ENCODE results near the gene LRRN1.

The LRRN1 gene

GRCh38 chr3:3799173-3800079 is at the start of gene LRRN1:
TSS of gene LRRN1 (plus strand) at chr3:3799431. CDS start at chr3:3844642, 45,211 bp downstream.
- in situ Hi-C loops (cut with MboI; ENCODE audit: low sequenced_read_pairs) = no loop called here

DNA sequence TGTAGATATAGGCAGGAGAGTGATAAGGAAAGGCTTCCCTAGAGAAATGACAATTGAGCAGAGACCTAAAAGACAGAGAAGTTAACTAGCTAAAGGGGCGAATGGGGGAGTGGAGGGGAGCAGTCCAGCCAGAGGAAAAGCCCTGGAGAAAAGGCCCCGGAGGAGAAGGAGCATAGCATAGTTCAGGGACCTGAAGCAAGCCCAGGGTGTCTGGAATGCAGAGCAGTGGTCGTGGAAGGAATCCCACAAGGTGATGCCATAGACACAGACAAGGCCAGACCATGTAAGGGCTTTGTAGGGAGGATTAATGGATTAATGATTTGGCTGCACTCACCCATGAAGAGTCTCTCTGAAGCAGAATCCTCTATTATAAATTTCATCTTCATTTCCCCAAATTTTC is 45.8 kb upstream of the LRRN1 start:
- in situ Hi-C loops (cut with MboI; ENCODE audit: low sequenced_read_pairs) = no loop called here

- in situ Hi-C loops (cut with MboI; ENCODE audit: low sequenced_read_pairs) = no loop called here
Observed at GRCh38 chr3:3765661-3766060, 33.6 kb upstream of the LRRN1 start.

- in situ Hi-C loops (cut with MboI; ENCODE audit: low sequenced_read_pairs) = no loop called here
Observed at GRCh38 chr3:3766140-3766539, 33.1 kb upstream of the LRRN1 start.

DNA sequence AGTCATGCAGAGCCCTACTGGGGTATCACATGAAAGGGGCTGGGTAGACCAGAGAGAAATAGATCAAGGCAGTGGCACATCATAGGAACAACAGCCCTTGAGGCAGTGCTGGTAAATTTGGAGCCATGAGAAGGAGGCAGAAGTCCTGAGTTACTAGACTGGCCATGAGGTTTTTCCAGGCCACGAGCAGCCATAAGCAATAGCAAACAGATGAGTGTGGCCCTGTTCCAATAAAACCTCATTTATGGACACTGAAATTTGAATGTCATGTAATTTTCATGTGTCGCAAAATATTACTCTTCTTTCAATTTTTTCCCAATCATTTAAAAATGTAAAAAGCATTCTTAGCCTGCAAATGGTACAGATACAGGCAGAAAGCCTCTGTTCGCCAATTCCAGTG is 28.1 kb upstream of the LRRN1 start:
- in situ Hi-C loops (cut with MboI; ENCODE audit: low sequenced_read_pairs) = no loop called here

DNA sequence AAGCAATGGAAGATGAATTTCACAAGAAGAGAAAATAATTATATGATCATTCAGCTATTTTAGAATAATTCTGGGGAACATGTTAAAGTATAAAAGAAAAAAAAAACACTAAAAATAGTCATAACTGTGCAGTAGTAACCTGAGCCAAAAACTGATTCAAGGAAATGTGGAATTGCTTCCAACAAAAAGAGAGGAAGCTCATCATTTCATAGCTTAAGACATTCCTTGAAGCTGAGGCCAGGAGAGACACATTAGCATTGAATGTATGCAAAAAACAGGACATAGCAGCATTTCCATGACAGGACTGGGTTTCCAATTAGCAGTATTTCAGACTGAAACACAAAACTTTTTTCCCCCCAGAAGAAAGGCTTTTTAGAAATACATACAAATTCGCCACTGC is 27.7 kb upstream of the LRRN1 start:
- in situ Hi-C loops (cut with MboI; ENCODE audit: low sequenced_read_pairs) = no loop called here

- in situ Hi-C loops (cut with MboI; ENCODE audit: low sequenced_read_pairs) = no loop called here
Observed at GRCh38 chr3:3772338-3772737, 26.9 kb upstream of the LRRN1 start.

DNA sequence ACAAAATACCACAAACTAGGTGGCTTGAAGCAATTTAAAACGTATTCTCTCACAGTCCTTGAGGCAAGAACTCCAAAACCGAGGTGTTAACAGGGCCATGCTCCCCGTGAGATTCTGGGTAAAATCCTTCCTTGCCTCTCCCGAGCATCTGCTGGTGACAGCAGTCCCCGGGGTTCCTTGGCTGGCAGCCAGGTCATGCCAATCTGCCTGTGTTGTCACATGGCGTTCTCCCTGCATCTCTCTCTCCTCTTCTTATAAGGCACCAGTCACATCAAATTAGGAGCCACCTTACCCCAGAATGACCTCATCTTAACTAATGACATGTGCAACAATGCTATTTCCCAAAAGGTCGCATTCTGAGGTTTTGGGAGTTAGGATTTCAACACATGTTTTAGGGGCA is 26.3 kb upstream of the LRRN1 start:
- in situ Hi-C loops (cut with MboI; ENCODE audit: low sequenced_read_pairs) = no loop called here

DNA sequence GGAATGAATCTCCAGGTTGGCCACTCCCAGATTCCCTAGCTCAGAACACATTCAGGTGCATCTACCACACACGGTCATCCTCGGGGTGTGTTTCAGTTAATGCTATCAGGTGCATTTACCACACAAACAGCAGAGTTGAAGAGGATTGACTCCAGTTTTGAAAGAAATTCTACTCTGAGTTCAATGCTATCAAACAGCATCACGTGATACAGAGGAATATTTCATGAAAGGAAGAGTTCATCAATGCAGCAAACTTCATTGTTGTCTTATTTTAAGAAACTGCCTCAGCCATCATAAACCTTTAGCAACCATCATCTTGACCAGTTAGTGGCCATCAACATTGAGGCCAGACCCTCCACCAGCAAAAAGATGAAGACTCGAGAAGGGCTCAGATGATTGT is 22.6 kb upstream of the LRRN1 start:
- in situ Hi-C loops (cut with MboI; ENCODE audit: low sequenced_read_pairs) = no loop called here

DNA sequence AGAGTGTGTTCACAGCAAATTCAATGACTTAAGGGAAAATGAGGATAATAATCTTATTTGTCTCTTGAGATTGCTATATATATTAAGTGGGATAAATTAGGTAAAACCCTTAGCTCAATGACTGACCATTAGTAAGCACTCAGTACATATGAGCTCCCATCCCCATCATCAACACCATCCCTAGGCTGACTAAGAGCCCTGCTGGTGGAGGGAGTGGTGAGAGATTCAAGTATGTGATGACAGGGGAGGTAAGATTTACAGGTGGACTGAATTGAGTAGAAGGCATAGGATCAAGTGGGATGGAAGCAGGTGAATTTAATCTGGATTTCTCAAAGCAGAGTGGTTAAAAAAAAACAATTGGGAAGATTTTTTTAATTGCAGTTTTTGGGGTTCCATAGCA is 21.0 kb upstream of the LRRN1 start:
- in situ Hi-C loops (cut with MboI; ENCODE audit: low sequenced_read_pairs) = no loop called here

DNA sequence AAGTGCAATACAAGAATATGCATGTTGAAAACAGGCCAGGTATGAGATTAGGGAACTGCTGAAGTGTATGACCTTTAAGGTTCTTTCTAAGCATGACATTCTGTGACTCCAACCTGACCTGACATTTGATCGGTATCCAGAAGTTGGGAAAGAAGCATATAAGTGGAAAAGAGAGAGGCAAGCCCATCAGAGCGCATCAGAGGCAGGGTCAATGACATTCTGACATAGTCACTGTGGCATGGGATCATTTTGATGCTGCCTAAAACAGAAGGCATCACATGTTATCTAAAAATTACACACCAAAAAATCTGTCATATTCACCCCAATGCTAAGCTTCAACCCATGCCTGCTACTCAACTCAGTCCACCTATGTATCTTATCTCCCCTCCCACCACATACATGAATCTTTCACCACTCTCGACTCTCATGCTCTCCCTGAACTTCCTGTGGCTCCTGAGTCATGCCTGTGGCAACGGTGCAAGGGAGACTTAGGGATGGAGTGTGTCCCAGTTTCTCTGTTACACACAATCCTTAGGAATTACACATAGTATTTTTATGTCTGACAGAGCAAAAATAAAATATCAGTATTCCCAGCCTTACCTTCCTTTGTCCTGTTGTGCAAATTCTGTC is 20.5 kb upstream of the LRRN1 start:
- in situ Hi-C loops (cut with MboI; ENCODE audit: low sequenced_read_pairs) = no loop called here

DNA sequence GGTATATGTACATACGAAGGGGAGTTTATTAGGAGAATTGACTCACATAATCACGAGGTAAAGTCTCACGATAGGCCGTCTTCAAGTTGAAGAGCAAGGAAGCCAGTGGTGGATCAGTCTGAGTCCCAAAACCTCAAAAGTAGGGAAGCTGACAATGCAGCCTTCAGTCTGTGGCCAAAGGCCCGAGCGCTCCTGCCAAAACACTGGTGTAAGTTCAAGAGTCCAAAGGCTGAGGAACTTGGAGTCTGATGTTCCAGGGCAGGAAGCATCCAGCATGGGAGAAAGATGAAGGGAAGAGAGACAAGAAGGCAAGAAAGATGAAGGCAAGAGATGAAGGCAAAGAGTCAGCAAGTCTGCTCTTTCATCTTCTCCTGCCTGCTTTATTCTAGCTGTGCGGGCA is 16.8 kb upstream of the LRRN1 start:
- in situ Hi-C loops (cut with MboI; ENCODE audit: low sequenced_read_pairs) = no loop called here

DNA sequence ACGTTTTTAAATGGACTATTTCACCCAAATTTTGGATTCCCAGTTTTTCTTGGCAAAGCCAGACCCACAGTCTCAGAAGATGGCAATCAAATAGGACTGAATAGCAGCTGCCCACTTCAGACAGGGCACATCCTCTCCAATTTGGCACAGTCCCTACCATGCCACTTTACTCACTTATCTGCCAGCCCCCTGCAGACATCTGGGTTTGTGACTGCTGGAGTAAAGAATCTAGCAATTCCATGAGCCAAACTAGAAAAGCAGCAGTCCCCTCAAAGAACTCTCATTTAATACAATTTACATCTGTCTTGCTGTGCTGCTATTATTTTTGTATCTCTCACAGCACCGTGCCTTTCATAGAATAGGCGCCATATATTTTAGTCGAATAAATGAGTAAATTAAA is 16.0 kb upstream of the LRRN1 start:
- in situ Hi-C loops (cut with MboI; ENCODE audit: low sequenced_read_pairs) = no loop called here

DNA sequence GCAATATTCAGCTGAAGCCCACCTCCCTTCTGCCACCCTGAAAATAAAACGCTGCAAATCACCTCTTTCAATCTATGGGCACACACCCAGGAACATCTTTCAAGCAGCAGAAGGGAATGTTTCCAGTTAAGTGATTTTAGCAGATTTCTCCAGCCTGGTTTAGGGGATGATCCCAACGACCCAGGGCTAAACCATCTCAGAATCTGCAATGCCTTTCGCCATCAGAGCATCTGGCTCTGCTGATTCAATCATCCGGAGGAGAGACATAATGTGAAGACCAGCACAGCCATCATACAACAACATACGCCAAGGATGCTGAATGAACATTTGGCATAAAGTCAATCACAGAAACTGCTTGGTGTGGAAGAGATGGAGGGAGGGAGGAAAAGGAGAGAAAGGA is 15.5 kb upstream of the LRRN1 start:
- in situ Hi-C loops (cut with MboI; ENCODE audit: low sequenced_read_pairs) = no loop called here

- in situ Hi-C loops (cut with MboI; ENCODE audit: low sequenced_read_pairs) = no loop called here
Observed at GRCh38 chr3:3792391-3792790, 6.8 kb upstream of the LRRN1 start.

GRCh38 chr3:3798631-3799113 is 559 bp upstream of the LRRN1 start:
- in situ Hi-C loops (cut with MboI; ENCODE audit: low sequenced_read_pairs) = no loop called here

DNA sequence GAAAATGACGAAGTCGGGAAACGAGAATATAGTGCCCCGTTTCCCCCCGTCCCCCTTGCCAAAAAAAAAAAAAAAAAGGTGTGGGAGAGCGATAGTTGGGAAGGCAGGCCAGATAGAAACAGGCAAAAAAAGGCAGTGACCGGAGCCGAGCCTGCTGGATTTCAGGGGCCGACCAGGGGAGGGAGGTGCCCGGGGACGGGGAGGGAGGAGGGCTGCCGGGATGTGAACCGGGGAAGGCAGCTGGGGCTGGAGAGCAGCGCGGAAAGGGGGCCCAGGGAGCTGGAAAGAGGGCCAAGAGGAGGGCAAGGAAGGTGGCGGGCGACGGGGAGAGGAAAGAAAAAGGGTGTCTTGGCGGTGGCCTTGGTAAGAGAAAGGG is 837 bp downstream of the LRRN1 start:
- in situ Hi-C loops (cut with MboI; ENCODE audit: low sequenced_read_pairs) = no loop called here

GRCh38 chr3:3800685-3801493 is 1.7 kb downstream of the LRRN1 start:
- in situ Hi-C loops (cut with MboI; ENCODE audit: low sequenced_read_pairs) = no loop called here

GRCh38 chr3:3801494-3801841 is 2.2 kb downstream of the LRRN1 start:
- in situ Hi-C loops (cut with MboI; ENCODE audit: low sequenced_read_pairs) = no loop called here

- in situ Hi-C loops (cut with MboI; ENCODE audit: low sequenced_read_pairs) = no loop called here
Observed at GRCh38 chr3:3802046-3802445, 2.8 kb downstream of the LRRN1 start.

DNA sequence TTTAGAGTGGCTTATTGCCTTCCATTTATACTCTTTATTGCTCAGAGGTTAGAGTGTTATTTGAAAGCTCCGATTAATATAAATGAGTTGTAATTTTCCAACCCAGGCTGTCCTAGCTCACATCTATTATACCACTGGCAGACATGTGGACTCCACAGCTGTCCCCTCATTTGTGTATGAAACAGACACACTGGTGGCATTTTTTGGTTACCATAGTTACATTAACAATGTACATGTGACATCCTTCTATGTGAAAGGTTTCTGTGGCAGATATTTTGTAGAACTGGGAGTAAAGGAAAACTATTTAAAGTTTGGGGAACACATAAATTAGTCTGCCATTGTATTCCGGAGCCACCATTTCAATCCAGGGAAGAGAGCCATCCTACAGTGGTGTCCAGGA is 5.3 kb downstream of the LRRN1 start:
- in situ Hi-C loops (cut with MboI; ENCODE audit: low sequenced_read_pairs) = no loop called here

GRCh38 chr3:3806092-3806491 is 6.9 kb downstream of the LRRN1 start:
- in situ Hi-C loops (cut with MboI; ENCODE audit: low sequenced_read_pairs) = no loop called here
